MCF 10A (cell line): ENCODE results near the gene VPS37C. TPM values are rescaled to one million over a fixed set of nuclear protein-coding genes. Genes with fewer than 3 reads are reported as not detected.

Experiments used
- BruUV-seq: library from RNA; stranded (reverse); fragments of 400-500 nt; replicated peaks from 2 replicates; lab custom pipeline; 2021; lab: Mats Ljungman, UMichigan
- CTCF ChIA-PET: fragments of 300-600 bp; sonication (Branson Sonifier 250); formaldehyde crosslinking; extraction: SDS; loops from one replicate; lab custom pipeline; 2021; ENCODE audit warnings: antibody characterized with exemption, inconsistent platforms; lab: Yijun Ruan, JAX
- POLR2A ChIA-PET: fragments of 300-600, 350-650 bp; sonication (Branson Sonifier 250); formaldehyde crosslinking; extraction: SDS; loops from one replicate; lab custom pipeline; 2020; ENCODE audit warnings: antibody characterized with exemption, inconsistent platforms; lab: Yijun Ruan, JAX
- DNase-seq: peaks from one replicate; pipeline ENCODE4 v3.0.0-alpha.2; 2018; ENCODE audit not compliant: unreplicated experiment
- H3K27ac Mint-ChIP-seq: one replicate; pipeline ENCODE4 v1.8.0; 2022; ENCODE audit warnings: mild to moderate bottlenecking, low read depth, mixed read lengths; ENCODE audit not compliant: unreplicated experiment
- H3K27me3 Mint-ChIP-seq: one replicate; pipeline ENCODE4 v1.8.0; 2022; ENCODE audit warnings: mixed read lengths; ENCODE audit not compliant: insufficient read depth, unreplicated experiment
- H3K36me3 Mint-ChIP-seq: one replicate; pipeline ENCODE4 v1.8.0; 2022; ENCODE audit warnings: mild to moderate bottlenecking, moderate library complexity, mixed read lengths; ENCODE audit not compliant: insufficient read depth, unreplicated experiment
- H3K4me1 Mint-ChIP-seq: one replicate; pipeline ENCODE4 v1.8.0; 2022; ENCODE audit warnings: mixed read lengths; ENCODE audit not compliant: insufficient read depth, unreplicated experiment
- H3K4me3 Mint-ChIP-seq: one replicate; pipeline ENCODE4 v1.8.0; 2022; ENCODE audit warnings: mild to moderate bottlenecking, moderate library complexity, mixed read lengths; ENCODE audit not compliant: unreplicated experiment
- H3K9me3 Mint-ChIP-seq: one replicate; pipeline ENCODE4 v1.8.0; 2022; ENCODE audit warnings: mixed read lengths; ENCODE audit not compliant: unreplicated experiment
- CTCF ChIP-seq: fragments of 200-600 bp; IDR thresholded peaks from one replicate; pipeline ENCODE4 v1.8.0; 2022; ENCODE audit warnings: antibody characterized with exemption, mild to moderate bottlenecking; ENCODE audit not compliant: unreplicated experiment
- intact Hi-C: fragments of 100-400 bp; cut with micrococcal nuclease; formaldehyde crosslinking; loops from 2 replicates; pipeline ENCODE4 v1.14.1; 2022
- total RNA-seq: library from RNA; stranded (reverse); gene quantifications from 2 replicates; pipeline ENCODE4 v1.2.3, GENCODE V29; 2022

Gene VPS37C
- total RNA-seq, 1 experiment from 2014 or later = 23.3 TPM

GRCh38 chr11:61138935-61139334 lies 22.3 kb downstream of the VPS37C start:
- CTCF ChIA-PET = interaction anchor here (0.5 to 4.8 kb wide), 5 partner anchors 9 to 871 kb away, joined by 3 to 34 read pairs (median 3); no protein-coding TSS in a partner anchor
- intact Hi-C loops = no loop called here
- Mint-ChIP-seq H3K27me3 (no peaks in the 10 kb centered on the region), H3K36me3 (peaks cover 11% of the 10 kb centered on the region), H3K4me1 (no peaks in the 10 kb centered on the region), H3K9me3 (no peaks in the 10 kb centered on the region), H3K4me3 (no peak overlapping the region), H3K27ac (no peak overlapping the region)
- POLR2A ChIA-PET = no interaction called here
- BruUV-seq = no TSS peak
- TF ChIP-seq CTCF = no peak
- no peak for DNase-seq

GRCh38 chr11:61134801-61135257 lies 26.4 kb downstream of the VPS37C start:
- H3K27me3 Mint-ChIP-seq = no peaks in the 10 kb centered on the region
- peaks cover 19% of the 10 kb centered on the region for H3K36me3 Mint-ChIP-seq
- intact Hi-C loops = no loop called here
- no peak overlapping the region for H3K4me3 Mint-ChIP-seq
- no TSS peak for BruUV-seq
- ChIA-PET CTCF (interaction anchor here (0.6 to 1.3 kb wide), 3 partner anchors 52 to 303 kb away, joined by 3 to 5 read pairs (median 3); no protein-coding TSS in a partner anchor), POLR2A (no interaction called here)
- TF ChIP-seq CTCF = no peak
- no peak for DNase-seq
- H3K9me3 Mint-ChIP-seq = no peaks in the 10 kb centered on the region
- H3K27ac Mint-ChIP-seq = no peak overlapping the region
- H3K4me1 Mint-ChIP-seq = peaks cover 3% of the 10 kb centered on the region

- no peak for DNase-seq
- Mint-ChIP-seq H3K4me3 (no peak overlapping the region), H3K9me3 (no peaks in the 10 kb centered on the region), H3K36me3 (peaks cover 19% of the 10 kb centered on the region), H3K27me3 (no peaks in the 10 kb centered on the region), H3K27ac (no peak overlapping the region), H3K4me1 (peaks cover 6% of the 10 kb centered on the region)
- ChIA-PET POLR2A (no interaction called here), CTCF (interaction anchor here (0.6 to 1.3 kb wide), 4 partner anchors 42 to 303 kb away, joined by 3 to 5 read pairs (median 3); no protein-coding TSS in a partner anchor)
- TF ChIP-seq CTCF = no peak
- intact Hi-C loops = no loop called here
- BruUV-seq = no TSS peak
Measured at GRCh38 chr11:61133956-61134662, 27.1 kb downstream of the VPS37C start.

GRCh38 chr11:61133145-61133544 lies 28.1 kb downstream of the VPS37C start:
- peaks cover 19% of the 10 kb centered on the region for H3K36me3 Mint-ChIP-seq
- DNase-seq = no peak
- TF ChIP-seq CTCF = no peak
- ChIA-PET CTCF (no interaction called here), POLR2A (no interaction called here)
- intact Hi-C loops = no loop called here
- no peak overlapping the region for H3K27ac Mint-ChIP-seq
- H3K4me1 Mint-ChIP-seq = peaks cover 6% of the 10 kb centered on the region
- H3K4me3 Mint-ChIP-seq = no peak overlapping the region
- BruUV-seq = no TSS peak
- H3K27me3 Mint-ChIP-seq = no peaks in the 10 kb centered on the region
- H3K9me3 Mint-ChIP-seq = no peaks in the 10 kb centered on the region
